Pulmonary artery endothelial cell (primary cell): ENCODE measurements around the gene DENR. TPM values are rescaled to one million over a fixed set of nuclear protein-coding genes. Genes with fewer than 3 reads are reported as not detected.

Experiments used
- DNase-seq: peaks from one replicate; pipeline ENCODE4 v3.0.0-alpha.2; 2011; ENCODE audit warnings: low read depth, low spot score
- total RNA-seq: library from RNA; depleted of rRNA; stranded (reverse); fragments of >200 nt; gene quantifications from 2 replicates; pipeline ENCODE4 v1.2.3, GENCODE V29; 2014

Gene DENR
- total RNA-seq, 1 donor from 2014 or later = 43.0 TPM

DNA sequence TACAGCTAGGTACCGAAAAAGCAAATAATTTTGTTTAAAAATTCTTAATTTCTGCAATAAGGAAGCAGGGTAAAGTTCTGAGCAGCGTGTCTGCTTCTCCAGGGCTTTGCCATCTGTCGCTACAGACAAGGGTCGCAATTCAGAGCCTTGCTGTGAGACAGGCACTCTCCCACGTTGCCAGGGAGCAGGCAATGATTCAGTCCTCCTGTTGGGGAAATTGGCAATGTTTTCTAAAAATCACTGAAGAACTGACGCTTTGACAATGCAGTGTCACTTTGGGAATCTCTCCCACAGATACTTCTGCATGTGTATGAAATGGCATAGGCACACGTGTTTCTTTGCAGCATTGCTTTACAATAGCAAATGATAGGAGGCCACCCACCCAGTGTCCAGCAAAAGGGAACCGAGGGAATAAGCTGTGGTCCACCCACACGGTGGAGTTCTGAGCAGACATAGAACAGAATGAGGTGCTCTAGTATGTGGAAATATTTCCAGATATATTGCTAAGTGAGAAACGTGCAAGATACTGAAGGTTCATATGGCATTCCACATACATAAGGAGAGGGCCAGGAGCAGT, 66.7 kb downstream of the DENR start:
- no peak for DNase-seq

- no peak for DNase-seq
These were observed 67.5 kb downstream of the DENR start for GRCh38 chr12:122820138-122820537.

Other genes with a start within 250 kb of the DENR start
- 32.6 and 48.1 TPM in 2 replicates for gene RSRC2, start 225.9 kb upstream of the DENR start, total RNA-seq
- gene KNTC1, start 225.6 kb upstream of the DENR start, total RNA-seq = 25.7 and 42.4 TPM in 2 replicates
- gene HCAR2, start 49.5 kb upstream of the DENR start, total RNA-seq = not detected in 2 replicates
- gene HCAR3, start 36.0 kb upstream of the DENR start, total RNA-seq = not detected in 2 replicates
- under 0.01 and 0.04 TPM in 2 replicates for gene HCAR1, start 22.0 kb upstream of the DENR start, total RNA-seq
- 0.39 and 0.46 TPM in 2 replicates for gene CCDC62, start 21.7 kb downstream of the DENR start, total RNA-seq
- 121 and 150 TPM in 2 replicates for gene HIP1R, start 82.6 kb downstream of the DENR start, total RNA-seq
- 10.6 and 15.7 TPM in 2 replicates for gene VPS37B, start 143.3 kb downstream of the DENR start, total RNA-seq
- gene ABCB9, start 213.6 kb downstream of the DENR start, total RNA-seq = 10.3 and 10.7 TPM in 2 replicates
- gene OGFOD2, start 222.4 kb downstream of the DENR start, total RNA-seq = 9.1 and 12.3 TPM in 2 replicates
- gene ARL6IP4, start 227.9 kb downstream of the DENR start, total RNA-seq = 214 and 261 TPM in 2 replicates